GM19035 (cell line): ENCODE results near the gene GUCY2F.

Experiments used
- ATAC-seq: cut with Tn5 transposase; IDR thresholded peaks from one replicate; pipeline ENCODE4 v1.9.1; 2021; ENCODE audit not compliant: unreplicated experiment

The GUCY2F gene

DNA sequence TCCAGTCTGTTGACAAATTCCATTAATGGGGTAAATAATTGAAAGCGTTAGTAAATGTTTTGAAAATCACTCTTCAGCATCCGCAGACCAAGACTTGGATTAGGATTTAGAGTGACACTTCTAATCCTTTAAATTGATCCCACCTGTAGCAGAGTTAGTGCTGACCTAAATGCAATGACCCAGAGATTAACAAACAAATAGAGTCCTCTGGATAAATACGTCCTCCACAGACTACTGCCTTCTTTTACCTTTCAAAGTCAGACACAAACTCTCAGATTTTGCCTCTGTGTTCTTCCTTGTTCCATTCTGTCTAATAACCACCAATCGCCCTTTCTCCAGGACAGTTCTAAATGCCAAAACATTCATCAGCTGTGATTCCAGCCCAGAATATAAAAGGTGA is at the start of gene GUCY2F:
GUCY2F (minus strand) TSS at position 101 of the 400 bp plus-strand sequence. CDS start 6,150 bp downstream, outside the sequence.
- no peak for ATAC-seq

DNA sequence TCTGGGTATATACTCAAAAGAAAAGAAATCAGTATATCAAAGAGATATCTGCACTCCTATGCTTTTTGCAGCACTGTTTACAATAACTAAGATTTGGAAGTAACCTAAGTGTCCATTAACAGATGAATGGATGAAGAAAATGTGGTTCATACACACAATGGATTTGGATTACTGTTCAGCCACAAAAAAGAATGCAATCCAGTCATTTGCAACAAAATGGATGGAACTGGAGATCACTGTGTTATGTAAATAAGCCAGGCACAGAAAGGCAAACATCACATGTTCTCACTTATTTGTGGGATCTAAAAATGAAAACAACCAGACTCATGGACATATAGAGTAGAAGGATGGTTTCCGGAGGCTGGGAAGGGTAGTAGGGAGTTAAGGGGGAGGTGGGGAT is 37.1 kb upstream of the GUCY2F start:
- no peak for ATAC-seq

DNA sequence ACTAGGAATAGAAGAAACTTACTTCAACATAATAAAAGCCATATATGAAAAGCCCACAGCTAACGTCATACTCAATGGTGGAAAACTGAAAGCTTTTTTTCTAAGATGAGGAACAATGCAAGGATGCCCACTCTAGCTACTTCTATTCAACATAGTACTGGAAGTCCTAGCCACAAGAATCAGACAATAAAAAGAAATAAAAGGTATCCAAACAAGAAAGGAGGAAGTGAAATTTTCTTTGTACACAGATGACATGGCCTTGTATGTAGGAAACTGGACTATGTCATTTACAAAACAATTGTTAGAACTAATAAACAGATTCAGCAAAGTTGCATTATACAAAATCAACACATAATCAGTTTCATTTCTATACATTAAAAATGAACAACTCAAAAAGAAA is 29.2 kb upstream of the GUCY2F start:
- ATAC-seq: no peak

DNA sequence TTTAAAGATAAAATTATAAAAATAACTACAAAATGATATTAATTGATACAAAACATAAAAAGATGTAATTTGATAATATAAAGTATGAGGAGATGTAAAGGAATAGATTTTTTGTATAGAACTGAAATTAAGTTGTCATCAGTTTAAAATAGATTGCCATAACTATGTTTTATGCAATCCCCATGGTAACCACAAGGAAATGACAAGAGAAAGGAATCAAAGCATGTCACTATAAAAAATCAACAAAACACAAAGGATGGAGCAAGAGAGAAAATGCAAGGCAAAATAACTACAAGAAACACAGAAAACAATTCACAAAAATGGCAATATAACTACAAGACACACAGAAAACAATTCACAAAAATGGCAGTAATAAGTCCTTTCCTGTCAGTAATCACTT is 27.0 kb upstream of the GUCY2F start:
- ATAC-seq: no peak

DNA sequence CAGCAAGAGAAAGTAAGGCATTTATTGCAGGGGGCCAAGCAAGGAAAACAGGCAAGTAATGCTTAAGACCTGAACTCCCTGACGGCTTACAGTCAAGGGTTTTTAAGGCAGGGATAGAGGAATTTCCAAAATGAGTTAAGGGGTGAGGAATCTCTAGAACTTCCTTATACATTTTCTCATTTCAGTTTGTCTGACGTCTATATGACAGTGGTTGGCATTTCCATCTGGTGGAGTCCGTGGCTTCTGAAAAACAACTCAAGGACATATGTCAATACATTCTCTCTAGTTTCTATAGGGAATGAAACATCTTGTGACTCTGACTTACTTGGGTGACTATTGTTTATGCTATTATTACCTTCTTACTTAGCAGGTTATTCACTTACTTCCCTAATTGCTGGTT is 19.3 kb upstream of the GUCY2F start:
- no peak for ATAC-seq

DNA sequence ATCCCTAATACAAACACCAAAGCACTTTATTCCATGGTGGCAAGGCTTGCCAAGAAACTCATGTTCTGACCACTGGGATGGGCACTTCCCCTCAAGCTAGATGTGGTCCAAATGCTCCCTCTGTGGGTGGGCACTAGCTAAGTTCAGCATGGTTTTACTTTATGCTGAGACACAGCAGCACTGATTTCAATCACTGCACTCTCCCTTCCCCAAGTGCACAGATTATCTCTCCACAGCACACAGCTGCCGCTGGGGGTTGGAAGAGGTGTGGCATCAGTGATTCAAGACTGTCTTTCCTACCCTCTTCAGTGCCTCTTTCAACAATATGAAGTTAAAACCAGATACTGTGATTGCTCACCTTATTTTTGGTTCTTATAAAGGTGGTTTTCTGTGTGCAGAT is 16.5 kb upstream of the GUCY2F start:
- ATAC-seq: no peak

DNA sequence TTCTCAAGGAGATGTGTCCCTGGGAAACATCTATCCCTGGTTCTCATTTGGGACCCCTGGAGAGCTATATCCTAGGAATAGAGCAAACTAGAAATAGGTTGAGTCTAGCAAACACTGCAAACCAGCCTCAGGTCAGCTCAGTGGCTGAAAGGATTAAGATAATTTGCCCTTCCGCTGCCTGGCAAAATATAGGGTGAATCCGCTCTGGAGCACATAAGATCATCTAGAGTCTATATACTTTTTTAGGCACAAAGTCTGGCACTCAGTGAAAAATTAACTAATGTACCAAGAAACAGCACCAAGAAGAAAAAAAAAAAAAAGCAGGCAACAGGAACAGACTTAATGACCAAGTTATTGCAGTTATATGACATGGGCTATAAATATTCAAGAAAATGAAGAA is 7.3 kb upstream of the GUCY2F start:
- no peak for ATAC-seq

DNA sequence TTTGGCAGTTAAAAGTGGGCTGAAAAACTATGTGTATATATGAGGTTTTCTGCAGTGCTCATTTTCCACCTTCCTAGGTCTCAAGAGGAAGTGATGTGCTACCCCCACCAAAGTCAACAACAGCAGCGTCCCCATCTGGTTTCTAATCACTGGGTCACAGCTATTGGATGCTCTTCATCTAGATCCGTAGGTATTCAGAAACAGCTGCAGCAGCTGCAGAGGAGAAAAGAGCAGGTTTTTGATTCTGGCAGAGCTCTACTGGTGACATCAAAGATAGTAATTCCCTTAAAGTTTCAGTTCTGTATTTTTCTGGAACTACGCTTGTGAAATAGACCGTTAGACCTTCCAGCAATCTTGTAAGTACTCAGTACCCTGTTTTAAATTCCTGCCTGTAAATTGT is 5.8 kb upstream of the GUCY2F start:
- no peak for ATAC-seq

DNA sequence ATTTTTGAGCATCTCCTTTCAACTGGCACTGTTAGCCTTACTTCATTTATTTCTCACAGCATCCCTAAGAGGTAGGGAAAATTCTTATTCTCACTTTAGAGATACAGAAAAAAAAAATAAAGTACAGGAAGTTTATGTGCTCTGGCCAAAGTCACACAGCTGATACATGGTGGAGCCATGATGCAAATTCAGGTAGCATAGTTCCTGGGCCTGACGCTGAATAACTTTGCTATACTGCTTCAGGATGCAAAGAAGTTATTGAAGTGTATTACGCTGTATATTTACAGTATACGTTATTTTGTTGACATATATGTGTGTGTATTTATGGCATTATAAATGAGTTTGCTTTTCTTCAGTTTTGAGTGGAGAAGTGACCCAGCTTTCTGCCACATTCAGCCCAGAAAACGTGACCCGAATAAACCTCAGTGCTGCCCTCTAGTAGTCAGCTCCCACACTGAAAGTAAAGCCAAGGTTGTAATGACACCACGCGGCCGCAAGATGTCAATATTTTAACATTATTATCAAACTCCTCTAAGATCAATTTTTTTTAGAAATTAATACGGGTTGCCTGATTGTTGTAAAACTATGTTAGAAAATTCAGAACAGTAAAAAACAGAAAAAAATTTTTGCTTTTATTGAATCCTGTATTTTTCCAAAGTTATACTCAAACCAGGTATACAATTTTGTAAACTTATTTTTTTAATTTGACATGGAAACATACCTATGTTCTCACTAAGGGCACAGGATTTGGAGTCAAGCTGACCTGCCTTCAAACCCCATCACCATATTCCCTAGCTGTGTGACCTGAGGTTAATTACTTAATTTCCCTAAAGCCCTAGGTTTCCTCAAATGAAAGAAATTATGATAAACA is 3.8 kb upstream of the GUCY2F start:
- ATAC-seq: peak; percentile 62

DNA sequence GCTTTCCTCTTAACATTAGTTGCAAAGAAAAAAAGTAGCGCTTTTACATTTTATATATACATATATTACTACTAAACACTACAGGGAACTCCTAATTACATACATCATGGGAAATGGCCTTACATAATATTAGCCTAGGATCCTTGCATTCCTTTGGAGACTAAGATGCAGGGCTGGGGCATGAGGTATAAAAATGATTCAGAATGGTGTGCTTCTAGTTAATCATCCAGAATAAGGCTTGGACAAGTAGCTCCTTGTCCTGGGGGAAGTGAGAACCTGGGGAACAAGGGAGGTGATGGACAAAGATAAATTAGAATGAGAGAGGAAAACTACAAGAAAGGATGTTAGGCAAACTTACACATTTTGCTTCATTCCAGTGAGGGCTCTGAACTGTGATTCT is 3.0 kb upstream of the GUCY2F start:
- no peak for ATAC-seq

DNA sequence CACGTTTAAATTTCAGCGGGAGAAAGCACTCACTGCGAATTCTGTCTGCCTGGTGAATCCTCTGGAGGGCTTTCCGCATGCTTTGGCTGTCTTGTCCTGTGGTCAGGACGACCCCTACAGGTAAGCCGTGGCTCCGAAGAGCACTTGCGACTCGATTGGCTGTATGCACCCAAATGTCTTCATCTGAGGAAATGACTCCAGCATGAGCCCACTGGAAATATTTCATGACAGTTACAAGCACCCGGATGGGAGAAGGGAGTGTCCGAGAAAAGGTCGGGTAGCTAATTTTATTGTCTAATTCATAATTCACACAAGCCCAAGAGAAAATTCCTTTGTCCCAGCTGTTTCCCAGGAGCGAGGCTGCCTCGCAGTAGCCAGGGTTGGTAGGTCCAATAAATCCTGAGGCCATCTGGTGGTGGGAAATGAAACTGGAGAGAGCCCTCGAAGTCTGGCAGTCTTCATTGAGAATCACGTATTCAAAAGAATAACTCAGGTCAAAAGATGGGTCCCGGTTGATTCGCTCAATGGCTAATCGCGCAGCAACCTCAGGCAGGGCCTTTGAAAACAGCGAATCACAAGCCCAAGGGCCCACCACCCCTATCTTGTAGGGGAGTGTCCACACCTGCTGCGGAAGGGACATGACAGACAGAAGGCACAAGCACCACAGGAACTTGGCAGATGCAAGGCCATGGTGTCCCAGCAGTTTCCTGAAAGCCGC is 6.6 kb downstream of the GUCY2F start:
- no peak for ATAC-seq

DNA sequence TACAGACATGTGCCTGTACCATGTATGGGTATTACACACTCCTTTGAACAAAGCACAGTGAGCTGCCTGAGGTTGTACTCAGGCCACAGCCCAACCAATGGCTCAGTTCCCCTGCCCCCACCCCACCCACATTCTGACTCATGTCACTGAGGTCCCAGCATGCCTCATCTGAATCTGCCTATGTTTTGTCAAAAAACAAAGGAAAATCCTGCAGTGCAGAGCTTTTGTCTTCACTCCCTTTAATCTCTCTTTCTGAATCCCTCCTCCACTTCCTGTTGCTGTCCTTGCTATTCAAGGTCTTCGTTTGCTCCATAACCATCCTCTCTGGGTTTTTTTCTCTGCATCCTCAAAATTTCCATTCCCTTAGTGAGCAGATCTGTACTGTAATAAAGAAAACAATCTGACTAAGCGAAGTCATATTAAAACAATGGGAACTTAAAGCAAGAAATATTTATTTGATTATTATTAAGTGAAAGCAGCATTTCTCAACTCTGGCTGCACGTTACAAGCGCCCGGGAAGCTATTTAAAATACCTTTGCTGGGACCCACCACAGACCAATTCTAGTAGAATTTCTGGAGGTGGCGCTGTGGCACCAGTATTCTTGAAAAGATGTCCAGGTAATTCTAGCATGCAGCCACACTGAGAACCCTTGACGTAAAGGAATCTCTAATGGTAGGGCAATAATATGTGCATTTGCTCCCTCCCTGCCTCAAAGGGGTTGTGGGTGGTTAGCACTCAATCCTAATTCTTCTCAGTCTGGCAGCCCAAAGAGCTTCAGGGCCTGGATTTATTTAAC is 8.7 kb downstream of the GUCY2F start:
- no peak for ATAC-seq

DNA sequence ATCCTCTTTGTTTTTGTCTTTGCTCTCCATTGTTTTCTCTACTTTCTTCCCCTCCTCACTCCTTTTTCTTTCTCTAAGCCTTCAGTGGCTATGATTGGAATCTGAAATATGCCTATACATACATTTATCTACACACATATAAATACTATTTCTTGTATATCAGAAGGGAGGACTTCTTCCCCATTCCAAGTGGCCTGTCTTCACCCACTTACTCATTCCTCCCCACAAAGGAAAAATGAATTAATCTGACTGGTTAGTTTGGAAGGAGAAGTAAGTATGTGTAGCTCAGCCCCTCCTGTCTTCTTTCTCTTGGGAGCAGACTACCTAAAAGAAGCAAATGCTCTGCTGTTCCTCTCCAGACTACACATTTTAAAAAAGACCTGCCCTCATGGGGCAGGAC is 17.7 kb downstream of the GUCY2F start:
- ATAC-seq: no peak

DNA sequence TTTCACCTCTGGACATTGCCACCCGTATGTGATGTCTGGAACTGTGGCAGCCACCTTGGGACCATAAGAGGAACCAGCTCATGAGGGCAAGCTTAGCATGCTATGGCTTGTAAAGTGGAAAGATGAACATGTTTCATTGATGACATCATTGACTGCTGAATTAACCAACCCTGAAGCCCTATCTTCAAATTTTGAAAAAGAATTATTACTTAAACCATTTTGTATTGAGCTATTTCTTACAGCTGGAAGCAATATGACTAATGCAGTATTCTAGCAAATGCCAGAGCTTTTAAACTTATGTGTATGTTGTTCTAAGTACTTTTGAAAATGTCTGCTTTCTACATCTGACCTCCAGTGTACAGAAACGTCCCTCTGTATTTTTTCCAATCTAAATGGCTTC is 18.1 kb downstream of the GUCY2F start:
- ATAC-seq: no peak

DNA sequence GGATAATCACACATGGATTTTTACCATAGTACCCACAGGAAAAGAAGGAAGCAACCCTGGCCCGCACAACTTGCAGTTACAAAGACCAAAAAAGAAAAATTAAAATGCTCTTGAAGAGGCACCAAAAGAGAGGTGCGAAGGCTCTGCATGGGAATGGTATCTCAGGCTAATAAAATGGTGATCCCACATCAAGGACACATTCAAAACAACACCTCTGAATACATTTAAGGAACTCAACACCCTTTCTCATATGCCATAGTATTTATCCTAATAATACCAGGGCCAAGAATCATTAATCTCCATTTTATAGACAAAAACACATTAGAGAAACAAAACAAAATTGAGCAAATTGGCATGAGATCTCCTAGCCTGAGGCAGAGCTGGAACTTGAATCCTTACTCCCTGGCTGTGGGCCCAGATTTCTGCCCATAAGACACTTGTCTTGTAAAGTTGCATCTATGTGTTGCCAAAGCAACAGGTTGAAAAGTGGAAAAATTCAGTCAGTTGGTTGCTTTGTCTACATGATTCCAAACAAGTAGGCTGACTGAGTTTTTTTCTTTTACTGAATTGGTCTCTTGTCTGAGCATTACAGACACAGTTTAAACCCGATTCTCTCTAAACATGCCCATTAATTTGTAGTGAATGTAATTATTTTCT is 33.5 kb downstream of the GUCY2F start:
- no peak for ATAC-seq

DNA sequence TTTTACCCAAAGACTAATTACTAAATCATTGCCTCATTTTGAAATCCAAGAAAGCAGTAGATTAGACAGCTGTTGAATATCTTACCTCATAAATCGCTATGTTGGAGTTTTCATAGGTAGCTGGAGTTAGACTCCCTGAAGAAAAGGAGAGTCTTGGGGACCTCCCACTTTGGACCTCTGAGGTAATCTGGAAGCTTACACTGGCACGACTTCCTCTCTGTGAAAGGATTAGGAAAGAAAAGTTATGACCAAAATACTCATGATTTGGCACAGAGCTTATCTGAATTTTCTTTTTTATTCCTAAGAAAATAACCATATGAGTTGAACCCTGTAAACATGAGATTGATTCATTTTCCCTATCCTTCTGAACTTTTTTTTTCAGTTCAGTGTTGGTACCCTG is 40.6 kb downstream of the GUCY2F start:
- no peak for ATAC-seq

DNA sequence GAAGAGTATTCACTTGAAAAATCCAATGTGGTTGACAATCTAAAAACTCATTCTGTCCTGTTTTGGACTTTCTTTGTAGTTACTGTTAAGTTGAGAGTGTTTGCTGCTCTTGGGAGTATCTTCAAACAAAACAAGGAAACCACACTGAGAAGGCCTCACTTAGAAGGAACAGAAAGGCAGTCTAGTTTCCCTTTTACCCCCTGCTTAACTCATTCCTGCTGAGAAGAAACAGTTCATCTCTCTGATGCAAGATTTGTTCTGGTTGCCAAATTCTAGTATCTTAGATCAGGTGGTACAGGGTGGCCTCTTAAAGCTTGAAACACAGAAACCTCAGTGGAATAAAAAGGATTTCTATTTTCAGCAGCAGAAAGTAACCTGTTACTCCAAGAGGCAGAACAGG is 41.4 kb downstream of the GUCY2F start:
- no peak for ATAC-seq

DNA sequence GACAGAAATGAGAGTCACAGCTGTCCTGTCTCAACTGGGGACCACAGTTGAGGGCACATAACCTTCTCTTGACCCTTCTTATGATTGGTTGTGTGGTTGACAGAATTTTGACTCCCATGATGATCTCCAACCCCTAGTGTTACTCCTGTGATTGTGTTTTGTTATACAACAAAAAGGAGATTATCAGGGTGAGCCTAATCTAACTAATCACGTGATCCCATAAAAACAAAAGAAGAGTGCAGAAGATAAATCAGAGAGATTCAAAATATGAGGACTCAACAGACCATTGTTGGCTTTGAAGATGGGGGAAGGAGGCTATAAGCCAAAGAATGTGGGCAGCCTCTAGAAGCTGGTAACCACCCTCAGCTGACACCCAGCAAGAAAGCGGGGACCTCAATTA is 72.7 kb downstream of the GUCY2F start:
- ATAC-seq: no peak

DNA sequence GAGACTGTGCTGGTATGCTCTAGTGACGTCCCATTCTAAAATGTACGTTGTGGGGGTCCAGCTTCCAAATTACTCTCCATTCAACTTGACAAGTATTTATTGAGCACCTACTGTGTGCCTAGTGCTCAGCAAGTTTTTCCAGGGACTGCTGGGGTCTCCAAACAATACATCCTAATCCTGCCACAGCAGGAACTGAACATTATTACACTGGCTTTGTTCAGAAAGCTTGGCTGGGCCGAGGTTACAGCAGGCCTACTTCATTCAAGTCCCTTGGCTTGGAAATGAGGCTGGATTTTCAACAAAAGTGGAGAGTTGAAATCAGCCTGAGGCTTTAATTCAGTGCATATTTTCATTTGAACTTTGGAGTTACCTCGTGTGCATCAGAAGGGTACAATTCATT is 78.0 kb downstream of the GUCY2F start:
- no peak for ATAC-seq

DNA sequence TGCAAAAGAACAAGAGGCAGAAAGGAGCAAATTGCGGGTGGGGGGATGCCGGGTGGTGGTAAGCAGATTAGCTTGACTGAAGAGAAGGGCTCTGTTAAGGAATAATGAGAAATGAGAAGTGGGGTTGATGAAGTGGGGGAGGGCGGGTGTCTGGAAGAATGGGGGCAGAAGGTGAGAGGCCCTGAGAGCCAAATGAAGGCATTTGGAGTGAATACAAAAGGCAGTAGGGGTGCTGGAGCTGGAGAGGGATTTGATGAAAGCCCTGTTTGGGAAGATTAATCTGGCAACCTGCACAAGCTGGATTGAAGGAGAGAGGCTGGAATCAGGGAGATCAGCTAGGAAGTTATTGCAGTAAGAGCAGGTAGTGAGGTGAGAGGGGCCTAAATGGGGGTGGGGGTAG is 82.1 kb downstream of the GUCY2F start:
- no peak for ATAC-seq

DNA sequence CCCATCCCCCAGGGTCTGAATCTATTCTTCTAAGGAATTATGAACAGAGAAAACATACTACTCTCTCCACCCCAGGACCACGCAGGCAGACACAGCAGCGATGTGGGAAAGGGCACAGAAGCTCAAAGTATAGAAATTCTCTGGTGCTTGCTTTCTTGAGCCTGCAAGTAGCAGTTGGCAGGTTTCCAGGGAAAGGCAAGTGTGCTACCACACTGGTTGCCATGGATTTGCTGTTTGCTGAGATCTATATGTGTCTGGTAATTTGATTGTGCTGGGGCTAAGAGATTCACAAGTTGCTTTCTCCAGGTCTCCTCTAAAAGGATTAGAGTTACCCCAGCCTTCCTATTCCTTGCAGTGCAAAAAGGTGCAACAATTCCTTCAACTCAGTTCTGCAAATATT is 83.1 kb downstream of the GUCY2F start:
- ATAC-seq: no peak
